ENCODE data around the gene ELP4.

- no peak for TF ChIP-seq CTCF (IDR thresholded peaks at IDR 0.05)
- TF ChIP-seq POLR2A (IDR thresholded peaks at IDR 0.05), result no peak
Measured at GRCh38 chr11:31830406-31830805, 320.8 kb downstream of the ELP4 start.
